ENCODE measurements around the gene ZNF415.

The ZNF415 gene

DNA sequence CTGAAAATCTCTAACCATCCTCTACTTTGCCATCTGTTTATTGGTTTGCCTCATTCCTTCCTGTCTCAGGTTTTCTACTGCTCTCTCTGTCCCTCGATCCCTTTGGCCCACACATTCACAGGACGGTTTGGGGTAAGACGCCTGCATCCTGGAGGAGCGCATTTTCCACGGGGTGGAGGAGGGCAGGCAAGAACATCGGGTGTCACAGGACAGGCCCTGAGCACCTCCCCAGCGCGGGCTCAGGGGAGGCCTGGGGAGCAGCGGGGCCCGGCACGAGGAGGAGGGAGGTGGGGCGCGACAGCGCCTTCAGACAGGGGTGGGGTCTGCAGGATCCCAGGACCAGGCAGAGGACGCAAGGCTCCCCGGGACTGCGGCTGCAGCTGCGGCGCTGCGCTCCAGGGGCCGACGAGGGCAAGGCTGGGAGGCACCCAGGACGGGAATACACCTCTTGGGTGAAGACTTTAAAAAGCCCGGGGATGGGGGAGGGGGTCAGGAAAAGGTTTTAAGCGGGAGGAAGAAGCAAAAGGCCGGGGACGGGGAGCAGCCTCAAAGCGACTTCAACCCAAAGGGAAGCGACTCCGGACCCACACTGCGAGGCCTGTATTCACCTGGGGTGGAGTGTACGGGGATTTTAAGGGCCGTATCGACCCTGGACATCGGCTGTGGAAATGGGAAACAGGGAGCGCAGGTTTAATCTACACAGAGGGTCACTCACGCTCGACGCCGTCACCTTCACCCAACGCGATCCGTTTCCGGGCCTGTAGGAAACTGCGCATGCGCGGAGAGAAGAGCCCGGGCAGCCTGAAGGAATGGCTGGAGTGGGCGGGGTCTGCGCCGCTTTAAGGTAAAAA lies at the start of gene ZNF415:
ZNF415 (minus strand) TSS at position 770 of the 851 bp plus-strand sequence. CDS start 10,234 bp downstream, outside the sequence.
- ATAC-seq (ENCODE audit: low read depth) (peak; percentile 83), DNase-seq (ENCODE audit: low spot score) (peak; percentile 73)
- Histone ChIP-seq H3K36me3 (ENCODE audit: low read depth) (no peaks in the 10 kb centered on the region), H3K9me3 (ENCODE audit: severe bottlenecking) (no peaks in the 10 kb centered on the region), H3K27me3 (ENCODE audit: insufficient read depth, poor library complexity, severe bottlenecking) (no peaks in the 10 kb centered on the region), H3K27ac (ENCODE audit: poor library complexity, severe bottlenecking) (peak within 1 kb of the TSS; percentile 16), H3K4me1 (ENCODE audit: insufficient read depth, poor library complexity, severe bottlenecking) (no peaks in the 10 kb centered on the region), H3K4me3 (ENCODE audit: severe bottlenecking) (peak within 1 kb of the TSS; percentile 41)
- no peak for TF ChIP-seq CTCF (IDR thresholded peaks at IDR 0.05; ENCODE audit: poor library complexity, severe bottlenecking)

- TF ChIP-seq CTCF (IDR thresholded peaks at IDR 0.05; ENCODE audit: poor library complexity, severe bottlenecking): no peak
- Histone ChIP-seq H3K4me3 (ENCODE audit: severe bottlenecking) (no peak overlapping the region), H3K27ac (ENCODE audit: poor library complexity, severe bottlenecking) (no peak overlapping the region), H3K9me3 (ENCODE audit: severe bottlenecking) (peaks cover 7% of the 10 kb centered on the region), H3K27me3 (ENCODE audit: insufficient read depth, poor library complexity, severe bottlenecking) (no peaks in the 10 kb centered on the region), H3K36me3 (ENCODE audit: low read depth) (no peaks in the 10 kb centered on the region), H3K4me1 (ENCODE audit: insufficient read depth, poor library complexity, severe bottlenecking) (no peaks in the 10 kb centered on the region)
- ATAC-seq (ENCODE audit: low read depth) (no peak), DNase-seq (ENCODE audit: low spot score) (no peak)
Measured at GRCh38 chr19:53182202-53182601, 49.5 kb upstream of the ZNF415 start.

GRCh38 chr19:53177986-53178385 lies 45.3 kb upstream of the ZNF415 start:
- H3K9me3 ChIP-seq (ENCODE audit: severe bottlenecking): peaks cover 13% of the 10 kb centered on the region
- ATAC-seq (ENCODE audit: low read depth) (no peak), DNase-seq (ENCODE audit: low spot score) (no peak)
- no peaks in the 10 kb centered on the region for H3K27me3 ChIP-seq (ENCODE audit: insufficient read depth, poor library complexity, severe bottlenecking)
- no peaks in the 10 kb centered on the region for H3K36me3 ChIP-seq (ENCODE audit: low read depth)
- no peak overlapping the region for H3K27ac ChIP-seq (ENCODE audit: poor library complexity, severe bottlenecking)
- no peak for TF ChIP-seq CTCF (IDR thresholded peaks at IDR 0.05; ENCODE audit: poor library complexity, severe bottlenecking)
- H3K4me3 ChIP-seq (ENCODE audit: severe bottlenecking): no peak overlapping the region
- H3K4me1 ChIP-seq (ENCODE audit: insufficient read depth, poor library complexity, severe bottlenecking): no peaks in the 10 kb centered on the region

GRCh38 chr19:53172889-53173288 lies 40.2 kb upstream of the ZNF415 start:
- Histone ChIP-seq H3K27ac (ENCODE audit: poor library complexity, severe bottlenecking) (no peak overlapping the region), H3K27me3 (ENCODE audit: insufficient read depth, poor library complexity, severe bottlenecking) (no peaks in the 10 kb centered on the region), H3K4me3 (ENCODE audit: severe bottlenecking) (no peak overlapping the region), H3K9me3 (ENCODE audit: severe bottlenecking) (peaks cover 16% of the 10 kb centered on the region), H3K36me3 (ENCODE audit: low read depth) (no peaks in the 10 kb centered on the region), H3K4me1 (ENCODE audit: insufficient read depth, poor library complexity, severe bottlenecking) (no peaks in the 10 kb centered on the region)
- TF ChIP-seq CTCF (IDR thresholded peaks at IDR 0.05; ENCODE audit: poor library complexity, severe bottlenecking): no peak
- no peak for DNase-seq (ENCODE audit: low spot score)
- ATAC-seq (ENCODE audit: low read depth): no peak

GRCh38 chr19:53165691-53166091 lies 33.0 kb upstream of the ZNF415 start:
- no peaks in the 10 kb centered on the region for H3K4me1 ChIP-seq (ENCODE audit: insufficient read depth, poor library complexity, severe bottlenecking)
- no peak overlapping the region for H3K27ac ChIP-seq (ENCODE audit: poor library complexity, severe bottlenecking)
- no peaks in the 10 kb centered on the region for H3K36me3 ChIP-seq (ENCODE audit: low read depth)
- ATAC-seq (ENCODE audit: low read depth) (no peak), DNase-seq (ENCODE audit: low spot score) (no peak)
- TF ChIP-seq CTCF (IDR thresholded peaks at IDR 0.05; ENCODE audit: poor library complexity, severe bottlenecking): no peak
- no peak overlapping the region for H3K4me3 ChIP-seq (ENCODE audit: severe bottlenecking)
- H3K27me3 ChIP-seq (ENCODE audit: insufficient read depth, poor library complexity, severe bottlenecking): no peaks in the 10 kb centered on the region
- H3K9me3 ChIP-seq (ENCODE audit: severe bottlenecking): peaks cover 17% of the 10 kb centered on the region

Data from RWPE2 (cell line).